NCI-H446 (cell line): ENCODE data around the gene A3GALT2.

Experiments
- DNase-seq, 2 experiments: peaks; one replicate each; lab custom pipeline; 2025; lab: John Stamatoyannopoulos, UW

Gene A3GALT2

DNA sequence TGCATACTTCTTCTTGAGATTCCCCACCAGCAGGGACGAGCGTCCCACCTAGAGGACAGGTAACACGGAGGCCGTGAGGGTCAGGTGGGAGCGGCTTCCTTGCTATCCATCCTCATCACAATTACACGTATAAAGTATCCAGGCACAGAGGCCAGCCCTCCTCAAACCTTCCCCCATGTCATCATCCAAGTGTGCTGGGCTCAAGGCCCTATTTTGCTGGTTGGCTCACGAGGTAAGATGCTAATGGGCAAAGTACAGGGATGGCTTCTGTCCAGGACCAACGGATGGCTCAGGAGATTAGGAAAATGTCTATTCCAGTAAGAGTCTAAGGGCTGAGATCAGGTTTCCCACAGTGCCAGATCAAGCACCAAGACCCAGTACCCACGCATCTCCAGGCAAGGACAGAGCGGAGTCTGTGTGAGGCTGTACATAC is 11.5 kb upstream of the A3GALT2 start:
- peak in 1 of 2 experiments; percentile 48 for DNase-seq

DNA sequence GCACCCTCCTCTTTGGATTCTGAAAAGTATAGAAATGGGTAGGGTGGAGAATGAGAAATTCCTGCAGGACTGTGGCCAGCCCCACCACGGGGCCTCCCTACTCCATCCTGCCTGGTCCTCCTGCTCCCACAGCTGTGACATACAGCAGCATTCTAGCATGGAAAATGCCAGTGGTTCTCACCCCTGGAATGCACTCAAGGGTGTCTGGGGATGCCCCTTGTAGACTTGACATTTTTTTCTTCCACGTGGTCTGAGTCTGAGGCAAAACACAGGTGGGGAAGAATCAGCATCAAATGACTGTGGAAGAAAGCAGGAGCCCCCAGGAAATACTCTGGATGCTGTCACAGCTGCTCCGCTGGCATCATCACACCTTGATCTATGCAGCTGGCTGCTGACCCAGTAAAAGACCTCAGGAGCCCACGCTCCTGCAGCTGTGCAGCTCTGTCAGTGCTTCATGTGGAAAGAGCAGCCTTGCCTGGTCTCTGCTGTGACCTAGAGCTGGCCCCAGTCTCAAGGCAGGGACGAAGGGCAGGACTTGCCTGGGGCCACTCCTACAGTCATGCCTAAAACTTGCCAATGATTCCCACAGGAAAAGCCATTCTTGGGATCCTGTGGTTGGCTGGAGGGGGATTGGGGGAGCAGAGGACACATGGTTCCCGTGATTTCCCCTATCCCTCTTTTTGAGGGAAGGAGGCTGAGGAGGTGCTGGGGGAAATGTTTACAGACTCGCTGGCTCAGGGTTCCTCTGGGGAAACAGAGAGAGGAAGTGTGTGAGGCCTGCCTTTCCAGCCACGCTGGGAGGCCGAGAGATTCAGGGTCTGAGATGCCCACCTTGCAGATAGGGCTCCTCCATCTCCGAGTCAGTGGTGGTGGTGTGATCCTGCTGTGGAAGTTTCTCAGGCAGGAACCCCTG is 10.8 kb upstream of the A3GALT2 start:
- DNase-seq, result no peak

DNA sequence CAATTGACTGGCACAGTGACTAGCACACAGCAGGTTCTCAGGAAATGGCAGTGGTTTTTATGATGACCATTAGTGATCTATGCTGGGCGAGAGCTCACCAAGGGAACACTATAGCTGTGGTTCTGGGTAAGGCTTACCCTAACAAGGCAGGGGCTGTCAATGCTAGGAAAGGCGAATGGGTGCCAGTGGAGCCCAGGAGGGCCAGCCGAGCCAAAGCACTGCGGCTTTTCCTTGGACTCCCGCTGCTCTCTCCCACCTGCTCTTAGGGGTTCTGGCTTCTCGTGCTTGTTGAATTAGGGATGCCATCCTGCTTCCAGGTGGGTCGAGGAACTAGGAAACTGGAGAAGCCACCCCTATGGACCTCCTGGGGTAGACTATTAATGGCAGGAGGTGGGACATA is 10.0 kb upstream of the A3GALT2 start:
- no peak for DNase-seq

DNA sequence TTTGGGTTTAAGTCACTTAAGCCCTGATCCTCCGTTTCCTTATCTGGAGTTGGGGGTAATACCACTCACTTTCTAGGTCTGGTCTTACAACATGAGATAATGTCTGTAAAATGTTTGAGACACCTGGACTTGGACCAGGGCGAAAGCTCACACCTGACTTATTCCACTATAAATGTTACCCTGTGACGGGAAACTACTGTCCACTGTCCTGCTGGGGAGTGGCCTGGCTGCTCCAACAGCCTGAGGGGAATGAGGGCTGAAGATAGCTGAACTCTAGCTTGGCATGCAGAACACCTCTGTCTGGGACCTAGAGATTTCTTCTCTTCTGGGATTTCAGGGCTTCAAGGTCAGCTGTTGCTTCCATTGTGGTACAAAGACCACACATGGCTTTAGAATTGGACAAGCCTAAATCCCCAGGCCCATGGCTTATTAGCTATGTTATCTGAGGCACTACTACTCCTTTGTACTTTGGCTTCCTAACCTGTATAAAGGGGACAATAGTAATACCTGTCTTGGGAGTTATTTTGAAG is 9.5 kb upstream of the A3GALT2 start:
- DNase-seq, result no peak

DNA sequence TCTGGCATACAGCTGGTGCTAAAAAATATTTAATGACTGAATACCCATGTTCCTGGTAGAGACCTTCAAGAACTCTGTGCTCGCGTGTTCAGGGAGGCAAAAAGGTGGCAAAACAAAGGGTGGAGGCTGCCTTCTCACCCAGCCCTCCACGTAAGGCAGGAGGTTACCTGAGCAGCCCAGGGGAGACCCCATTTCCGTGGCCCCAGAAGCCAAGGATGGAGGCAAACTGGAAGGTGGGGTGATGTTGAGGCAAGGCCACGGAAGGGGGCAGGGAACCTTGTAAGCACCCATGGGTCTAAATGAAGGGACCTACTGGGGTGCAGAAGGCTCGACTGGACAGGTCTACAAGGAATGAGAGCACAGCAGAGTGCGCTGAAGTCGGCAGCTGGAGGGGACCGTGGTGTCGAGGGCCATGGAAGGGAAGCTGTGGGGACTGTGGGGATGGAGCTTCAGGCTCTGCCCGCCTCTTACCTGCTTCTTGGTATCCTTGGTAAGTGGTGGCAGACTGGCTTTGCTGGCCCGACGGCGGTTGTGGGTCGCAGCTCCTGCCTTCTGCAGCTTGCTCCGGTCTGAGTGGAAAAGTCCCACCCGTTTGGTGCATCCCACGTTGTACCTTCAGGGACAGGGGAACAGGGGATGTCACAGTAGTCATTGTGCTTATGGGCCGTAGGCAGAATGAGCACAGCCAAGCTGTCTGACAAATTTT is 8.9 kb upstream of the A3GALT2 start:
- DNase-seq, result no peak

DNA sequence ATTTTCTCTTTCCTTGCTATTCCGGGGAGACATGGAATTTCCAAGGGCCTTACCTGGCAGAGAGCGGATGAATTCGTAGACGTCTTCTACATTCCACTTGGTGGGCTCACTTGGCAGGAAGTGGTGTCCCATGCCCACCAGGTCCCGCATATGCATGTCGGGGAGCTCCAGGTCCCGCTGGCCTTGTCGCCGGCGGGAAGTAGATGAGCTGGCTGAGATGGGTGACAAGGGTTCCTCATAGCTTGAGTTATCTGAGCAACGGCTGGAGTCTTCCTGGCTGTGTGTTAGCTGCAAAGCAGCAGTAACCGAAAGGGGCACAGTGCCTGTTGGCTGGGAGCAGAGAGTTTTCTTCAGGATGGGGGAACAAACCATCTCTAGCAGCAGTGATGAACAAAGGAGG is 7.9 kb upstream of the A3GALT2 start:
- DNase-seq, result no peak

DNA sequence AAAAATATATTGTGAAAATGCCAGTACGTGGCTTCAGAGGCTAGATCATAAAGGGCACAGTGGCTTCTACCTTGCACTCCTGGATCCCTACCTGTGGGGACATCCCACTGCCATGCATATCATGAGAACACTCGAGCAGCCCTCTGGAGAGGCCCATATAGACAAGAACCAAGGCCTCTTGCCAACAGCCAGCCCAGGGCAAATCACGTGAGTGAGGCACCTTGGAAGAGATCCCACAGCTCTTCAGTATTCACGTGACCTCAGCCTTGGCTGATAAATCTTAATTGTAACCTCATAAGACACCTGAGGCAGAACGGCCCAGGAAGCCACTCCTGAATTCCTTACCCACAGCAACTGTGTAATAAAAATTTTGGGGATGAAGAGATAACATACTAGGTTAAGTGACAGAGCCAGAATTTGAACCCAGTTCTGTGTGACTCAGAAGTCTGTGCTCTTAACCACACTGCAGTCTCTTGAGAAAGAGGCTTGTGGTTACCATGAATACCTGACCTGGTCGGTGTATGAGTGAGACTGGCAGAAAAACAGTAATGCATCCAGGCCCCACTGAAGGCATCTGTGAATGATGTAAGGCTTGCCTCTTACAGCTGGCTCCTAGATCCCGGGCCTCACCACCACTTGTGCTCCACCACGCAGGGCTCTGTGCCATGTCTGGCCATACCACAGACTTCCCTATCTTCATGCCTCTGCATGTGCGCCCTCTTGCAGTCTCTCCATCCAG is 6.9 kb upstream of the A3GALT2 start:
- no peak for DNase-seq

DNA sequence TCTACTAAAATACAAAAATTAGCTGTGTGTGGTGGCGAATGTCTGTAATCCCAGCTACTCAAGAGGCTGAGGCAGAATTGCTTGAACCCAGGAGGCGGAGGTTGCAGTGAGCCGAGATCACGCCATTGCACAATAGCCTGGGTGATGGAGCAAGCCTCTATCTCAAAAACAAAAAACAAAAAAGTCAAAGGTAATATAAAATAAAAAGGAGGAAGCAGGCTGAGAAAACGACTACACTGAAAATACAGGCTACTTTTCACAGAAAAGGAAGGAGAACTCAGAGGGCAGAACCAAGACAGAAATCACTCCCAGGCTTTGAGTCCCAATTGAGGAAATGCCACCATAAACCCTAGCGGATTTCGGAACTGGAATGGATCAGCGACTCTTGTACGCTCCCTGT is 5.9 kb upstream of the A3GALT2 start:
- DNase-seq, result no peak

DNA sequence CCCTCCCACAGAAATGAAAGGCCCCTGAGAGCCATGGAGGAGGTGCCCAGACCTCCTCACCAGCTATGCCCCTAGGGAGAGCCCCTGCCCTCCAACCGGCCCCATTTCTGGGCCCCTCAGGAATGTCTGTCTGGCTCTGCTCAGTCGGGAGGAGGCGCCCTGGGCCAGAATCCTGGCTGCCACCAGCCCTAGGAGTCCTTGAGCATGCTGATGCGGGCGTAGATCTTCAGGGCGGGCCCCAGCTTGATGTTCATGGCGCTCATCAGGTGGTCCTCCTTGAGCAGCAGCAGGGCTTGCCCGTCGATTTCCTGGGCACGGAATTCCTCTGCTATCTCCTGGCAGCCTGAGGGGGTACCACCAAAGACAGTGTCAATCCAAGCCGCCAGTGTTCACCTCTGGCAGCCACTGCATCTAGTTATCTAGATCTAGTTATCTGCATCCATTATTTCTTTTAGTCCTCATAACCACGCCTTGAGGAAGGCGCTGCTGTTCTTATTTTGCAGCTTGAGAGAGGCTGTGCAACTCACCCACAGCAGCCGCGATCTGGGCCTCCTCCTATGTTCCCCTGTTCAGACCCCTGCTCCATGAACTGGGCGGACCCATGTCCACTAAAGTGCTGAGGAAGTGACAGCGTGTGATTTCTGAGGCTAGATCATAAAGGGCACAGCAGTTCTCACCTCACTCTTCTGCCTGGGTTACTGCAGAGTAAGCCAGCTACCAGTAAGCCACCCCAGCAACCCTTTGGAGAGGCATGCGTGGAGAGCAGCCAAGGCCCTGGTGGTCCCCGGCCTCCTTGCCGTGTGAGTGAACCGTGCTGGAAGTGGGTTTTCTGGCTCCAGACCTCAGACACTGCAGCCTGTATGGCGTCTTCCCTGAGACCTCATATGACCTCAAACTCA is 4.0 kb upstream of the A3GALT2 start:
- DNase-seq, result no peak

DNA sequence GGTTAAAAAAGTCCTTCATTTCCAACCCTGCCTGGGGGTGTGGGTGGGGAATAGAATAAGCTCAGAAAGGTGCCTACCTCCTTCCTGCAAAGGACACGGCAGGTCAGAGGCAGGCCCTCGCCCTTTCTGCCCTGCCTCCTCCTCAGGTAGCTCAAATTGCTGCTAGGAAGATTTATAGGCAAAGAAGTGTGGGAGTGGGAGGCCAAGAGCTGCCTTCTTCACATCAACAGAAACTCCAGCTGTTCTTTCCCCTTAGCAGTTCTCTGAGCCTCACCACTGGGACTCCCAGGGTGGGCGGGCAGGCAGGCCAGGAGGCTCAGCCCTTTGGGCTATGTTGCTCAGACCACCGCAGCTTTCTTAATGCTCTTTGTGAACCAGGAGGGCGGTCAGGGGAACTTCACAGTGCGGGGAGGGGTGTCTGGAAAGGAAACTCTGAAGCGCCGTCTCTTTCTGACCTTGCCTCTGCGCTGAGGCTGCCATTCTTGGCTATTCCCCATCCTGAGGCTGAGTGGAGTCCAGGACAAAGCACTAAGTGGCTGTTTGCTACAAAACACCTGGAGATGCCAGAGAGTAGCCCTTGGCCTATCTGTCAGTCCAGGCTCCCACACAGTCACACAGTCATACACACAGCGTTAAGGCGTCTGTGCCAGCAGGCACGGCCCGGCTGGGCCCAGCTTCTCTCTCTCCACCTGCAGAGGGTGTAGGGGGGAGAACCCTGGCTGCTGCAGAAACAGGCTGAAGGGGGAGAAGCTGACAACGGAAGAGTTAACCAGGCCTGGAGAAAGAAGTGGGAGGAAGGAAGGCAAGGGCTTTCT is 3.0 kb upstream of the A3GALT2 start:
- no peak for DNase-seq

DNA sequence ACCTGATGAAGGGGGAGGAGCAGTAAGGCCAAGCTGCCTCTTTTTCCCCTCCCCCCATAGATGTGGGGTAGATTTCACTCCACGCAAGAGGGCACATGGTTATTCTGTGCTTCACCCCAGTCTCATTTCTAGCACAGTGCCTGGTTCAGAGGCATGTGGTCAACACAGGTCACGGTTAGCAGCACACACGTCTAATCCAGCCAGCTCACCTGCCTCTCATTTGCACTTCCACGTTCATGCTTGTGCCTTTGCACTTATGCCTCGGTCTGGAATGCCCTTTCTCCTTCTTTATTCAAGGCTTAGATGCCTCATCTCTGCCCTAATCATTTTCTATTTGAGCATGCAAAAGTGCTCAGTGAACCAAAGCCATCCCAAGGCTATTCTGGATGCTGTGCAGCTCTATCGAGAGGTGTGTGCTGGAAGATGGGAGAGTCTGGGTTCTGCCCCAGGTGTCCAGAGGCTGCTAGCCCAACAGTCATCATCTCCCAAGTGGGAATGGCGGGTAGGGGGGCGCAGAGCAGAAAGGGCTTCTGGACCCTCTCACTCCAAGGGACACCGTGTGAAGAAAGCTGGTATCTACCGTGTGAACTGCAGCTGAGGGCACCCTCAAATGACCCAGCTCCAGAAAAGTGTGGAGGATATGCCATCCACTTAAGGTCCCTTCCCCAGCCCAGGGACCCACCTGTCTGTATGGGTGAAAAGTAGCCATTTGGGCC is 2.1 kb upstream of the A3GALT2 start:
- no peak for DNase-seq

DNA sequence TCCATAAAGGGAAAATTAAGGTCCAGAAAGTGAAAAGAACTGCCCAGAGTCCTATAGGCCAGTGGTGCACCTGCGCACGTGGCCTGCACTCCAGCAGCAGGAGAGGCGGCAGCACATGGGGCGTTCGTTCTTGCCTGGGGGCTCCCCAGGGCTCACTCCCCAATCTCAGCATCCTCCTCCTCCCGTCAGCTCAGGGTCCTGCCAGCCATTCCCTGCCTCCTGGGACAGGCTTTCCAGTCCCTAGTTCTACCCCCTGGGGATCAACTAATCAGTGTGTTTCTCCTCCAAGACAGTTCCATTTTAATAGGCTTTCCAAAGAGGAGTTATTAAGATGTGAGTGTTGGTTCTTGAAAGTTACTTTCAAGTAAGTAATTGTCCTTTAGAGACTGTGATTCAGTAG is 1.2 kb upstream of the A3GALT2 start:
- DNase-seq, result no peak

DNA sequence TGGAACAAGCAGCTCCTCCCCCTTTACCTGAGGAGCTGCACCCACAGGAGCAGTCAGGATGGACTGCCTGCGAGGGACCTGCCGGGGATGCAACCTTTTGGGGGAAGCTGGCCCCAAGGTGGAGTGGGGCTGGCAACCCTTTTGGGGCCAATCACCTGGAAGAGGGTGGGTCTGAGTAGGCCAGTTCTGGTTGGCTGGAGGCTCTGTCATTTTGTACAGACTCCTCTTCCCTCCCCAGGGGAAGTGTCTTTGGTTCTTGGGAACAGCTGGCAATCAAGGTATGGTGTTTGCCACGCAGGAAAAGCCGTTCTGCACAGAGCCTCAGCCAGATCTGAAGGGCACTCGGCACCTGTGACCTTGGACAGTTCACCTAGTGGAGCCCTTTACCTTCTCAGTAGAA is 280 bp upstream of the A3GALT2 start:
- no peak for DNase-seq

DNA sequence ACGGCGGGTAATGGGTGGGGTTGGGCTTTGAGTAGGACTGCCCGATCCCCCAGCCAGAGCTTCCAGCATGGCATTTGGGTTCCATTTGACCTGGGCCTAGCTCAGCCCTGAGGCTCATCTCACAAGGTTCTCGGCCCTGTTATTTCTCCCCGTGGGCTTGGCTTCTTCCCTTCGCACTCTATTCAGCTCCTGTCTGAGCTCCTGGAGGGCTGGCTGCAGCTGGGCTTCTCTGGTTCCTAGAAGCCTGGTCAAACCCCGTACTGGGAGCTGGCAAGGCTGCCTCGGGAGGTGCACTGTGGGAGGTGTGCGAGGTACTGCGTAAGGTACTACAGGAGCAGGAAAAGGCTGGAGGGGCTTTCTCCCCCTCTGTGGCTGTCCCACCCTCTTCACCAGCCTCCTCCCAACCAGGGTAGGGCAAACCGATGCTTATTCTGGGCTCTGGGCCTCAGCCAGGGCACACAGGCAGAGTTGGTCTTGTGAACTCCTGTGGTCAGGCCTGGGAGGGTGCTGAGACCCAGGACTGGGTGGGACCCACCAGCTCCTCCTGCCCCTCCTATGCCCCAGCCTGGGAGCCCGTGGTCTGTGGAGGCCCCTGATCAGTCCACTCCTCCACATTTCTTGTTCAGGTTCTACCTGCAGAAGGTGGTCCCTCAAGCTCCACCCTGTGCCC is 814 bp downstream of the A3GALT2 start:
- DNase-seq, result no peak

DNA sequence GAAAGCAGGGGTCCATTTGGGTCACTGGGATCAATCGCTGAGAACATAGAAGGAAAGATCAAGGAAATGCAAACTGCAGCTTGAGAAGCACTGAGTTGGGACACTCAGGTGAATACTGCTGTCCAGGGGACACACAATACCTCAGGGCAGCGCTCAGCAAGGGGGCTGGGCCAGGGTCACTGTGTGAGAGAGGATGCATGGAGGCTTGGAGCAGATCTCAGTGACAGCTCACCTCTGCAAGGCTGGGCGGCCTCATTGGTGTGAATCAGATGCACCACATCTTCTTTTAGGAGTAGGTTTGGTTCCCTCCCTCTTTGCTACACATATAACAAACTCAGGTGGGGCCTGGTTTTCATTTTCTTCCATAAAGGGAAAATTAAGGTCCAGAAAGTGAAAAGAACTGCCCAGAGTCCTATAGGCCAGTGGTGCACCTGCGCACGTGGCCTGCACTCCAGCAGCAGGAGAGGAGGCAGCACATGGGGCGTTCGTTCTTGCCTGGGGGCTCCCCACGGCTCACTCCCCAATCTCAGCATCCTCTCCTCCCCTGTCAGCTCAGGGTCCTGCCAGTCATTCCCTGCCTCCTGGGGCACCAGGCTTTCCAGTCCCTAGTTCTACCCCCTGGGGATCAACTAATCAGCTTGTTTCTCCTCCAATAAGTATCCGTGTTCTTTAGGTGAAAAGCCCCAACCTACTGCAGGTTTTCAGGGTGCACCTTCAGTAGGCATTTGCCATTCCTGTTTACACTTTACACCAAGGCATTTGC is 1.5 kb downstream of the A3GALT2 start:
- DNase-seq, result no peak

DNA sequence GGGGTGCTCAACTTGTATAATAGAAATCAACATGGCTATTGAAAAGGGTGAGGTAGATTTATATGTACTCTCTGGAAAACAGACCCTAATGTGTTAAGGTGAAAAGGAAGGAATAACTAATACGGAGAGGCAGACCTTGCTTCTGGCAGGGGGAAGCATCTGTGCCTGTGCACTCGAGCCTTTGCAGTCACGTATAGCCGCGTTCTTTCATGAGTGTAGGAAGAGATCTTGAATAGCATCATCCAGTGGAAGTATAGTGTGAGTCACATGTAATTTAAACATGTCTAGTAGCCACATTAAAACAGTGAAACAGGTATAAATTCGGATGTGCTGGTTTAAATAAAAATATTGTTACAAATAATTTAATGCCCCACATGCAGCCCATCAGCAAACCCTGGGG is 3.0 kb downstream of the A3GALT2 start:
- no peak for DNase-seq

DNA sequence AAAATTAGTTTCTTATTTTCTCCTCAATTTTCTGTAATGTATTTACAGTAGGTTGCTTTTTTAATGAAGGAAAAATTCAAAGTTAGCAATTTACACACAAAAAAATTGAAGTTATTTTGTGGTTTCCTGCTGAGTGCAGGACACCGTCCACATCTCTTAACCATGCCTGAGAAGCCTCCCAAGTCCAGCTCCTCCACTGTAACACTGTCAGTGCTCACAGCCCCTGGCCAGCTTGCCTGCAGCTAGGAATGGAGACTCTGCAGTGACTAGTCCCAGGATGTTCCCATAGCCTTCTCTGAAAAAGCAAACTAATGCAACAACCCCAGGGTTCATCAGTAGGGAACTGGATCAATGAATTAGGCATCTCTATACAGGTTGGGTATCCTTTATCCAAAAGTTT is 3.5 kb downstream of the A3GALT2 start:
- DNase-seq, result no peak

DNA sequence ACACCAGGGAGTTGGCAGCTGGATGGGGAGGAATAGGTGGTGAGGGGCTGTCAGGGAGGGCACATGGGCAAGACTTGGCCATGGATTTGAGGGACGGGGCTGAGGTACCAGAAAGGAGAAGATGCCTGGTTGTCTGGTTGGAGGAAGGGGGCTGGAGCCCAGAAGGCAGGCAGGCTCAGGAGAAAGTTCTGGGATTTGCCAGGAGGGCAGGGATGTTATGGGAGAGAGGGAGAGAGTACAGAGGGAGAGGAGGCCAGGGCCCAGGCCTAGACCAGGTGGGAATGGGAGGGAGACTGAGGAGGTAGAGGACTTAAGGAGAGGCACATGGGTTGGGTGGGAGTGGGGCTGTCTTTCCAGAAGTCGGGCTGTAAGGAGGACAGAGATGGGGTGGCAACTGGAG is 4.3 kb downstream of the A3GALT2 start:
- no peak for DNase-seq

DNA sequence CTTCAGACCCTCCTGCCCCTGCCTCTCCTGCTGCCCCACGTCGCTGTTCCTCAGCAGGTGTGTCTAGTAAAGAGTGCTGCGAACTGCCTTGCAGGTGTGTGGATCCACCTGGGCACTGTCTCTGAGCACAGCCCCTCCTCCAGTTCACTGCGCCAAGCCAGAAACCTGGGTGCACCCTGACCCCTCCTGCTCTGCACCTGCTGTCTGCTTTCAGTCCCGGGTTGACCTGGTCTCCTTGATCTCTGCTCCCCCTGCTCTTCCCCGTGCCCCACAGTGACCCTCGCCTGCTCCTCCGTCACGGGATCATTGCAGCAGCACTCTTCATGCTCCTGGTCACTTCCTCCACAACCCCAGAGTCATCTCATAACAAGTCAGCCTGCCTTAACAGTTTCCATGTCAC is 6.5 kb downstream of the A3GALT2 start:
- DNase-seq, result no peak
